VCaP (cell line): Measurements from ENCODE around the gene CAPS.

ENCODE experiments used
- H3K27ac ChIP-seq: fragments of 450-650 bp; 2 replicates; pipeline ENCODE4 v1.5.1; 2017
- CTCF ChIP-seq: fragments of 450-650 bp; conservative IDR thresholded peaks from 2 replicates; pipeline ENCODE4 v1.5.1; 2017; ENCODE audit warnings: mild to moderate bottlenecking, moderate library complexity

CAPS gene

GRCh38 chr19:5950741-5951140 is 36.7 kb downstream of the CAPS start:
- no peak overlapping the region for H3K27ac ChIP-seq
- TF ChIP-seq CTCF: no peak

GRCh38 chr19:5951338-5951861 is 37.3 kb downstream of the CAPS start:
- no peak overlapping the region for H3K27ac ChIP-seq
- no peak for TF ChIP-seq CTCF

GRCh38 chr19:5952193-5953029 is 38.4 kb downstream of the CAPS start:
- TF ChIP-seq CTCF: no peak
- H3K27ac ChIP-seq: no peak overlapping the region

GRCh38 chr19:5953030-5953589 is 39.1 kb downstream of the CAPS start:
- no peak for TF ChIP-seq CTCF
- no peak overlapping the region for H3K27ac ChIP-seq

GRCh38 chr19:5953680-5954213 is 39.7 kb downstream of the CAPS start:
- peak overlapping the region; percentile 63 for H3K27ac ChIP-seq
- TF ChIP-seq CTCF: no peak

GRCh38 chr19:5954293-5954692 is 40.2 kb downstream of the CAPS start:
- TF ChIP-seq CTCF: no peak
- H3K27ac ChIP-seq: peak overlapping the region; percentile 63

GRCh38 chr19:5955636-5955935 is 41.5 kb downstream of the CAPS start:
- peak overlapping the region; percentile 63 for H3K27ac ChIP-seq

More at GRCh38 chr19:5955636-5955935, 41.5 kb downstream of the CAPS start:
- TF ChIP-seq CTCF: no peak
